ENCODE results near the gene DDX3X.

GRCh38 chrX:41381685-41382084, 47.7 kb downstream of the DDX3X start:
- TF ChIP-seq, protein P1, sequence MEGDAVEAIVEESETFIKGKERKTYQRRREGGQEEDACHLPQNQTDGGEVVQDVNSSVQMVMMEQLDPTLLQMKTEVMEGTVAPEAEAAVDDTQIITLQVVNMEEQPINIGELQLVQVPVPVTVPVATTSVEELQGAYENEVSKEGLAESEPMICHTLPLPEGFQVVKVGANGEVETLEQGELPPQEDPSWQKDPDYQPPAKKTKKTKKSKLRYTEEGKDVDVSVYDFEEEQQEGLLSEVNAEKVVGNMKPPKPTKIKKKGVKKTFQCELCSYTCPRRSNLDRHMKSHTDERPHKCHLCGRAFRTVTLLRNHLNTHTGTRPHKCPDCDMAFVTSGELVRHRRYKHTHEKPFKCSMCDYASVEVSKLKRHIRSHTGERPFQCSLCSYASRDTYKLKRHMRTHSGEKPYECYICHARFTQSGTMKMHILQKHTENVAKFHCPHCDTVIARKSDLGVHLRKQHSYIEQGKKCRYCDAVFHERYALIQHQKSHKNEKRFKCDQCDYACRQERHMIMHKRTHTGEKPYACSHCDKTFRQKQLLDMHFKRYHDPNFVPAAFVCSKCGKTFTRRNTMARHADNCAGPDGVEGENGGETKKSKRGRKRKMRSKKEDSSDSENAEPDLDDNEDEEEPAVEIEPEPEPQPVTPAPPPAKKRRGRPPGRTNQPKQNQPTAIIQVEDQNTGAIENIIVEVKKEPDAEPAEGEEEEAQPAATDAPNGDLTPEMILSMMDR (IDR thresholded peaks at IDR 0.05): no peak
- TF ChIP-seq EZH2phosphoT487 (IDR thresholded peaks at IDR 0.05): no peak
- no peak for TF ChIP-seq EZH2 (IDR thresholded peaks at IDR 0.05)

All from neural progenitor cell (in vitro differentiated cells).